Astrocyte (in vitro differentiated cells and primary cell): ENCODE results near the gene DNAJC15. TPM values are rescaled to one million over a fixed set of nuclear protein-coding genes. Genes with fewer than 3 reads are reported as not detected.

ENCODE experiments used
- DNase-seq: peaks from one replicate; pipeline ENCODE4 v3.0.0-alpha.2; 2010; ENCODE audit warnings: low read depth
- FAIRE-seq: peaks from 2 replicates; lab custom pipeline; 2011; peaks lifted over from hg19 to GRCh38; lab: Jason Lieb, UNC
- H2AFZ ChIP-seq: 2 replicates; pipeline ENCODE4 v1.6.0; 2012; ENCODE audit warnings: low read depth, low read length, inconsistent platforms
- H3K27ac ChIP-seq: 2 replicates; pipeline ENCODE4 v1.5.1; 2011; ENCODE audit warnings: low read depth, low read length, inconsistent platforms
- H3K27me3 ChIP-seq: 2 replicates; pipeline ENCODE4 v1.6.0; 2011; ENCODE audit warnings: low read length, inconsistent platforms; ENCODE audit not compliant: insufficient read depth
- H3K36me3 ChIP-seq: 2 replicates; pipeline ENCODE4 v1.5.1; 2011; ENCODE audit warnings: low read length, inconsistent platforms; ENCODE audit not compliant: insufficient read depth
- H3K4me1 ChIP-seq: 2 replicates; pipeline ENCODE4 v1.5.1; 2011; ENCODE audit warnings: low read length, inconsistent platforms; ENCODE audit not compliant: insufficient read depth
- H3K4me2 ChIP-seq: 2 replicates; pipeline ENCODE4 v1.6.0; 2012; ENCODE audit warnings: low read length, inconsistent platforms
- H3K4me3 ChIP-seq: 2 replicates; pipeline ENCODE4 v1.5.1; 2011; ENCODE audit warnings: low read depth, mild to moderate bottlenecking, low read length, inconsistent platforms; ENCODE audit not compliant: insufficient read depth
- H3K79me2 ChIP-seq: 2 replicates; pipeline ENCODE4 v1.6.0; 2012; ENCODE audit warnings: mild to moderate bottlenecking, low read length, inconsistent platforms; ENCODE audit not compliant: insufficient read depth
- H3K9ac ChIP-seq: 2 replicates; pipeline ENCODE4 v1.6.0; 2012; ENCODE audit warnings: mild to moderate bottlenecking, low read length, inconsistent platforms
- H3K9me3 ChIP-seq: 2 replicates; pipeline ENCODE4 v1.5.1; 2012; ENCODE audit warnings: low read depth, mild to moderate bottlenecking, low read length, inconsistent platforms; ENCODE audit not compliant: insufficient read depth
- H4K20me1 ChIP-seq: 2 replicates; pipeline ENCODE4 v1.6.0; 2012; ENCODE audit warnings: low read length, inconsistent platforms; ENCODE audit not compliant: insufficient read depth
- H3K27ac Mint-ChIP-seq: one replicate; pipeline ENCODE4 v1.8.0; 2021; ENCODE audit warnings: mild to moderate bottlenecking, mixed read lengths; ENCODE audit not compliant: unreplicated experiment
- H3K27me3 Mint-ChIP-seq: one replicate; pipeline ENCODE4 v1.8.0; 2021; ENCODE audit warnings: low read depth, mixed read lengths; ENCODE audit not compliant: unreplicated experiment
- H3K36me3 Mint-ChIP-seq: one replicate; pipeline ENCODE4 v1.8.0; 2021; ENCODE audit warnings: low read depth, mixed read lengths; ENCODE audit not compliant: unreplicated experiment
- H3K4me1 Mint-ChIP-seq: one replicate; pipeline ENCODE4 v1.8.0; 2021; ENCODE audit warnings: low read depth, mixed read lengths; ENCODE audit not compliant: unreplicated experiment
- H3K4me3 Mint-ChIP-seq: one replicate; pipeline ENCODE4 v1.8.0; 2021; ENCODE audit warnings: mild to moderate bottlenecking, moderate library complexity, mixed read lengths; ENCODE audit not compliant: unreplicated experiment
- H3K9me3 Mint-ChIP-seq: one replicate; pipeline ENCODE4 v1.8.0; 2021; ENCODE audit warnings: mild to moderate bottlenecking, mixed read lengths; ENCODE audit not compliant: unreplicated experiment
- CTCF ChIP-seq: IDR thresholded peaks from 2 replicates; pipeline ENCODE4 v1.5.1; 2011; ENCODE audit warnings: low read depth, mild to moderate bottlenecking, inconsistent platforms, low read length, moderate library complexity; ENCODE audit not compliant: insufficient read depth
- EZH2 ChIP-seq: IDR thresholded peaks from 2 replicates; pipeline ENCODE4 v1.6.1; 2012; ENCODE audit warnings: mild to moderate bottlenecking, low read length, inconsistent platforms; ENCODE audit not compliant: insufficient read depth
- total RNA-seq: library from RNA; stranded (reverse); gene quantifications from 2 replicates; pipeline ENCODE4 v1.2.1, GENCODE V29; 2021

The DNAJC15 gene
- total RNA-seq, 1 donor from 2014 or later = 13.8 TPM

- Mint-ChIP-seq H3K4me1 (no peaks in the 10 kb centered on the region), H3K36me3 (no peaks in the 10 kb centered on the region), H3K4me3 (no peak overlapping the region), H3K9me3 (no peaks in the 10 kb centered on the region), H3K27me3 (no peaks in the 10 kb centered on the region), H3K27ac (no peak overlapping the region)
- Histone ChIP-seq H3K4me1 (no peaks in the 10 kb centered on the region), H3K27me3 (no peaks in the 10 kb centered on the region), H3K4me2 (no peak overlapping the region), H4K20me1 (no peaks in the 10 kb centered on the region), H3K27ac (no peak overlapping the region), H3K4me3 (no peak overlapping the region), H3K36me3 (no peaks in the 10 kb centered on the region), H3K9ac (no peak overlapping the region), H3K9me3 (no peaks in the 10 kb centered on the region), H2AFZ (no peak overlapping the region), H3K79me2 (no peaks in the 10 kb centered on the region)
- FAIRE-seq (no peak), DNase-seq (no peak)
- TF ChIP-seq EZH2 (no peak), CTCF (no peak)
Measured at GRCh38 chr13:43016226-43016625, 7.2 kb upstream of the DNAJC15 start.

- Histone ChIP-seq H3K27ac (no peak overlapping the region), H2AFZ (no peak overlapping the region)
- H3K4me1 Mint-ChIP-seq = peaks cover 6% of the 10 kb centered on the region
Measured at GRCh38 chr13:43019811-43020210, 3.6 kb upstream of the DNAJC15 start.

More at GRCh38 chr13:43019811-43020210, 3.6 kb upstream of the DNAJC15 start:
- no peaks in the 10 kb centered on the region for H3K27me3 ChIP-seq
- no peak overlapping the region for H3K9ac ChIP-seq
- H4K20me1 ChIP-seq = no peaks in the 10 kb centered on the region
- TF ChIP-seq CTCF = no peak
- no peak for TF ChIP-seq EZH2
- Mint-ChIP-seq H3K27ac (no peak overlapping the region), H3K4me3 (no peak overlapping the region), H3K9me3 (peaks cover 5% of the 10 kb centered on the region), H3K27me3 (no peaks in the 10 kb centered on the region), H3K36me3 (no peaks in the 10 kb centered on the region)
- peaks cover 6% of the 10 kb centered on the region for H3K4me1 ChIP-seq
- H3K4me2 ChIP-seq = no peak overlapping the region
- H3K36me3 ChIP-seq = no peaks in the 10 kb centered on the region
- FAIRE-seq = no peak
- peaks cover 8% of the 10 kb centered on the region for H3K79me2 ChIP-seq
- H3K9me3 ChIP-seq = no peaks in the 10 kb centered on the region
- no peak overlapping the region for H3K4me3 ChIP-seq
- no peak for DNase-seq
